Heart left ventricle (tissue), 16 donors: ENCODE data around the gene SLC2A4RG. TPM values are rescaled to one million over a fixed set of nuclear protein-coding genes. Genes with fewer than 3 reads are reported as not detected.
A peak's percentile ranks its signal among the peaks of the same experiment; 100 is the strongest.

Experiments
- ATAC-seq, 4 donors: fragments of 200-7000 bp; cut with Tn5 transposase; one replicate each; pipeline ENCODE4 v1.9.1; 2020 to 2022; ENCODE audit warnings: moderate library complexity in 4 of 4, mild to moderate bottlenecking in 3 of 4, moderate number of reproducible peaks in 1 of 4
- DNase-seq, 5 donors: peaks; one replicate each; pipeline ENCODE4 v3.0.0-alpha.2; 2020
- H3K27ac ChIP-seq, 12 donors: fragments of 200-600 bp; sonication (generic) in 4 of 12; one replicate each; pipeline versions ENCODE4 v1.5.0 to v1.8.0; 2016 to 2022; ENCODE audit warnings: mild to moderate bottlenecking in 2 of 12
- H3K27me3 ChIP-seq, 9 donors: fragments of 200-600 bp; sonication (generic) in 2 of 9; one replicate each; pipeline versions ENCODE4 v1.5.1 to v1.8.0; 2016 to 2022; ENCODE audit warnings: mild to moderate bottlenecking in 3 of 9
- H3K36me3 ChIP-seq, 9 donors: fragments of 200-600 bp; sonication (generic) in 2 of 9; one replicate each; pipeline versions ENCODE4 v1.5.0 to v1.8.0; 2018 to 2022; ENCODE audit warnings: mild to moderate bottlenecking in 2 of 9
- H3K4me1 ChIP-seq, 12 donors: fragments of 200-600 bp; sonication (generic) in 4 of 12; one replicate each; pipeline versions ENCODE4 v1.5.0 to v1.8.0; 2016 to 2022; ENCODE audit warnings: mild to moderate bottlenecking in 3 of 12
- H3K4me3 ChIP-seq, 12 donors: fragments of 200-600 bp; sonication (generic) in 4 of 12; one replicate each; pipeline versions ENCODE4 v1.5.0 to v1.8.0; 2017 to 2022; ENCODE audit warnings: mild to moderate bottlenecking in 9 of 12, moderate library complexity in 4 of 12
- H3K9me3 ChIP-seq, 12 donors: fragments of 200-600 bp; sonication (generic) in 4 of 12; one replicate each; pipeline versions ENCODE4 v1.5.0 to v1.8.0; 2016 to 2022; ENCODE audit warnings: mild to moderate bottlenecking in 1 of 12
- CTCF ChIP-seq, 12 donors: fragments of 200-600 bp; sonication (generic) in 4 of 12; IDR thresholded peaks; one replicate each; pipeline versions ENCODE4 v1.5.0 to v1.8.0; 2018 to 2022; ENCODE audit warnings: antibody characterized with exemption in 12 of 12, mild to moderate bottlenecking in 5 of 12
- POLR2A ChIP-seq, 2 donors: fragments of 450-650 bp; IDR thresholded peaks; one replicate each; pipeline ENCODE4 v1.6.1; 2017; ENCODE audit warnings: antibody characterized with exemption in 2 of 2, mild to moderate bottlenecking in 2 of 2, moderate library complexity in 2 of 2
- WGBS, 4 donors: extraction: QIAGEN DNeasy Blood & Tissue Kit in 2 of 4; methylation state at CpG; one replicate each; pipeline versions ENCODE4 v1.1.5 to v1.1.7; 2013 to 2018; 5-methylcytosine and 5-hydroxymethylcytosine counted together
- intact Hi-C, 10 donors: fragments of 100-400 bp; cut with DNase I; formaldehyde crosslinking; loops; one replicate each; pipeline versions ENCODE4 v1.11.1 to v1.14.2; 2022
- polyA plus RNA-seq, 2 donors: library from polyadenylated mRNA; stranded (reverse); fragments of 200-250 nt; gene quantifications; one replicate each; pipeline ENCODE4 v1.2.3, GENCODE V29; 2013
- total RNA-seq, 9 donors: library from RNA; depleted of rRNA in 2 of 9; stranded (reverse); fragments of >200 nt in 2 of 9; fragmentation: NEBNext Ultra II Directional in 3 of 9; extraction: Animal tissue kit (Norgen Biotek cat#: 25700) in 3 of 9; gene quantifications; one replicate each; pipeline versions ENCODE4 v1.1.0 to v1.2.4, GENCODE V29; 2016 to 2023
- donor health status: ischemic (EF 13 %, LVEDD 7.1; RV severe dilation, severe dysfunction).
- donor health status: healthy with polysubstance abuse.
- donor health status: DM: no; HTN: yes; CAD: no.
- donor health status: DM: no; HTN: no; CAD: no.
- donor health status: ischemic (EF 25% LVEDD 6.9; RV normal size, moderate dysfunction).
- donor health status: ischemic (EF 25% LVEDD 5.7; RV mildly dilated, moderate dysfunction).
- donor health status: healthy.
- donor health status: DM: yes; HTN: yes; CAD: no.
- donor health status: ischemic (EF 35%, LVEDD 5.7; RV mildly dilated, moderate dysfunction).
- donor health status: nonischemic (EF 11% LVEDD 7.7; RV severe dilation, severe dysfunction).
- donor health status: DM: yes; HTN: yes; CAD: no.
- donor health status: PGD.
- donor health status: ischemic (EF 29% LVEDD 5.4; RV normal size, mild dysfunction).
- donor health status: nonischemic (EF 23%, LVEDD 6.1; RV moderate dilation, normal function).

SLC2A4RG gene
- total and polyA plus RNA-seq, 11 donors = 18.3 to 82.5 (median 70.7) TPM

- WGBS, 4 donors = 32 to 65% (median 59%) methylated on average over 3 to 6 of the region's 6 CpGs
- no peaks in the 10 kb centered on the region for H3K9me3 ChIP-seq
- no peaks in the 10 kb centered on the region for H3K27me3 ChIP-seq
- H3K27ac ChIP-seq = peak overlapping the region in 11 of 12 donors; percentile 11 to 89 (median 73)
- H3K36me3 ChIP-seq = peaks cover 0 to 45% (median 20%) of the 10 kb centered on the region in 9 donors
- TF ChIP-seq POLR2A (IDR thresholded peaks at IDR 0.05) (no peak), CTCF (IDR thresholded peaks at IDR 0.05) (no peak)
- peak in 2 of 5 donors; percentile 33 to 41 for DNase-seq
- peak in 3 of 4 donors; percentile 5 to 13 (median 8) for ATAC-seq
- peak overlapping the region in 7 of 12 donors; percentile 3 to 43 (median 26) for H3K4me3 ChIP-seq
- intact Hi-C loops = loop anchor here in 1 of 10 donors (10.0 kb wide), 1 partner anchor 279 kb away; the partner anchor contains the start of gene SAMD10
- H3K4me1 ChIP-seq = peaks cover 11 to 66% (median 38%) of the 10 kb centered on the region in 12 donors
Observed at GRCh38 chr20:63696306-63696627, 43.3 kb upstream of the SLC2A4RG start.

GRCh38 chr20:63696628-63697356, 42.8 kb upstream of the SLC2A4RG start, which contains the start of gene TNFRSF6B:
Gene TNFRSF6B (plus strand): TSS chr20:63696652. CDS start chr20:63696768, 116 bp downstream.
- DNase-seq = peak in 4 of 5 donors; percentile 32 to 67 (median 36)
- ATAC-seq = peak in 1 of 4 donors; percentile 0
- no peaks in the 10 kb centered on the region for H3K9me3 ChIP-seq
- peaks cover 11 to 61% (median 38%) of the 10 kb centered on the region in 12 donors for H3K4me1 ChIP-seq
- H3K4me3 ChIP-seq = peak within 1 kb of the TSS in 8 of 12 donors; percentile 3 to 43 (median 24)
- peaks cover 0 to 45% (median 20%) of the 10 kb centered on the region in 9 donors for H3K36me3 ChIP-seq
- 20 to 40% (median 30%) methylated on average over 38 to 52 of the region's 52 CpGs for WGBS, 4 donors
- H3K27ac ChIP-seq = peak within 1 kb of the TSS in 11 of 12 donors; percentile 11 to 89 (median 77)
- intact Hi-C loops = loop anchor here in 1 of 10 donors (10.0 kb wide), 1 partner anchor 278 kb away; the partner anchor contains the start of gene SAMD10
- H3K27me3 ChIP-seq = no peaks in the 10 kb centered on the region
- TF ChIP-seq CTCF (IDR thresholded peaks at IDR 0.05) = no peak
- no peak for TF ChIP-seq POLR2A (IDR thresholded peaks at IDR 0.05)

GRCh38 chr20:63697357-63697867, 42.2 kb upstream of the SLC2A4RG start:
- TF ChIP-seq CTCF (IDR thresholded peaks at IDR 0.05) (no peak), POLR2A (IDR thresholded peaks at IDR 0.05) (no peak)
- Histone ChIP-seq H3K9me3 (no peaks in the 10 kb centered on the region), H3K4me1 (peaks cover 11 to 55% (median 38%) of the 10 kb centered on the region in 12 donors), H3K27ac (peak overlapping the region in 3 of 12 donors; percentile 78 to 89 (median 79)), H3K27me3 (no peaks in the 10 kb centered on the region), H3K36me3 (peaks cover 0 to 45% (median 20%) of the 10 kb centered on the region in 9 donors), H3K4me3 (peak overlapping the region in 1 of 12 donors; percentile 43)
- DNase-seq (peak in 1 of 5 donors; percentile 29), ATAC-seq (peak in 1 of 4 donors; percentile 0)
- 59 to 62% (median 61%) methylated on average over 6 to 7 of the region's 7 CpGs for WGBS, 4 donors
- intact Hi-C loops = loop anchor here in 1 of 10 donors (10.0 kb wide), 1 partner anchor 277 kb away; the partner anchor contains the start of gene SAMD10
